ENCODE results near the gene RNF150.
A peak's percentile ranks its signal among the peaks of the same experiment; 100 is the strongest.
"Not testable (repeated sequence)": the region's sequence is repeated elsewhere in the genome, so short reads cannot be mapped to it uniquely, and the experiment has no call there.

Gene RNF150

DNA sequence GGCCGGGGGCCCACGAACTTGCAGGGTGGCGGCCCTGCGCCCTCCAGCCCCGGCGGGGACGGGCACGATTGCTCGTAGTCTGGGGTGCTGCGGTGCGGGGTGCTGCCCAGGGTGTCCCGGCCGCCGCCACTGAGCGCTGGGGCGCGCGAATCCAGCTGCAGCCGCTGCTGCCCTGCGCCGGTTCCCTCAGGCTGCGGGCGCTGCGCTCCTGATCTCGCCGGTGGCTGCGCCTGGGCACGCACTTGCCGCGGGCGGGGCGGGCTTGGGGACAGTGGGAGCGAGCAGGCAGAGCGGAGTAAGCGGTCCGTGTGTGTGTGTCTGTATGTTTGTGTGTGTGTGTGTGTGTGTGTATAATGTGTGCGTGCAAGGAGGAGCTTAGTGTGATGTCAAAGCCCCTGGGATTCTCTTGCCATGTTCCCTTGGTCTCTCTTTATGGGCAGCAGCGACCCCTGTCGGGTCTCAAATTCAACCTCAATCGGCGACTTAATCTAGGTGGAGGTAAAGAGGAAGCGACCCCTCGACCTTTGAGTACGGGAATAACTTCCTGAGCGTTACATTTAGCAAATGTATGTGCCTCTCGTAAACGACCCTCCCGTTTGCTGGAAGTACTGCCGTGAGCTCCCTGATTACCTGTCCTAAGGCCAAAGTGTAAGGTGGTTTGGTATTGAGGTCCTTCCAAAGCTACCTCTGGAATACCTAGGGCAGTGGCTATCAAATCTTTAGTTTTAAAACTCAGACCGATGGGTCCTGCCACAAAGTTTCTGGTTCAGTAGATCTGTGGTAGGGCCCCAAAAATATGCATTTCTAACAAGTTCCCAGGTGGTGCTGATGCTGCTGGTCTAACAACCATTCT is at the start of gene RNF150:
Gene RNF150 (minus strand): TSS at position 324 of the 853 bp plus-strand sequence.
- ATAC-seq, result peak; percentile 70
- peak; percentile 64 for DNase-seq

- ATAC-seq, result no peak
- no peak for DNase-seq
Observed at GRCh38 chr4:141180991-141181761, 47.9 kb upstream of the RNF150 start.

GRCh38 chr4:141179474-141180373 is 46.5 kb upstream of the RNF150 start:
- no peak for DNase-seq
- ATAC-seq, result no peak

- ATAC-seq (no peak), DNase-seq (no peak)
Observed at GRCh38 chr4:141177171-141177570, 43.9 kb upstream of the RNF150 start.

DNA sequence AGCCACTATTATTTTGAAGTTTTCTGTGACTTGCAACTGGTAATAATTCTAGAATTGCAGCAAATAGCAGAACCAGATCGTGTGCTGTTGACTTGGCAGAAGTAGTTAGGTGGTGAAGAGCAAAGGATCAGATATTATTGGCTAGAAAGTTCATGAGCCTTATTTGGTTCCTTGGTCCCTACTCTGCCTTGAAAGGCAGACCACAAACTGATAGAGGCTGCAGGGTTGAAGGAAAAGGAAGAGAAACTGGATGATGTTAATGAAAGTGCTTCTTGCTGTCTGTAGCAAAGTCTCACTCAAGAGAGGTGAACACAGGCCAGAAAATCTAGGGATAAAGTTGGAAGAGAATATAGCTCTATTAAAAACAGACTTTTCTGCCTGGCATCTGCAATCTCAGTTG is 41.2 kb upstream of the RNF150 start:
- ATAC-seq (no peak), DNase-seq (no peak)

GRCh38 chr4:141170671-141171070 is 37.4 kb upstream of the RNF150 start:
- ATAC-seq (no peak), DNase-seq (no peak)

DNA sequence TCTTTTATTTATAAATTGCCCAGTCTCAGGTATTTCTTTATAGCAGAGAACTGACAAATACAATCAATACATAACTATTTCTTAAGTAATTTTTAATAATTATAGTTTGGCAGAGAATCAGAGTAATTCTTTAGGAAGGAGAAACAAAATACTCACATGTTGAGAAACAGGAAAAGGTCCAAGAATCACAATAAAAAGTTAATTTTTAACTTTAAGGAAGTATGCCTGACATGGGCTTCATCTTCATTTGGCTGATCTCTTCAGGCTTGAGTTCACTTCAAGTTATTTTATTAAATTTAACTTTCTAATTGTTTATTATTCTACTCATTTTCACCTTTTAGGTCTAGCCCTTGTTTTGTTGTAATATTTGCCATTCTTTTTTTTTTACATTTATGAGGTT is 36.1 kb upstream of the RNF150 start:
- no peak for ATAC-seq
- DNase-seq, result no peak

- not testable (repeated sequence) for DNase-seq, ATAC-seq
Observed at GRCh38 chr4:141165001-141165400, 31.7 kb upstream of the RNF150 start.

DNA sequence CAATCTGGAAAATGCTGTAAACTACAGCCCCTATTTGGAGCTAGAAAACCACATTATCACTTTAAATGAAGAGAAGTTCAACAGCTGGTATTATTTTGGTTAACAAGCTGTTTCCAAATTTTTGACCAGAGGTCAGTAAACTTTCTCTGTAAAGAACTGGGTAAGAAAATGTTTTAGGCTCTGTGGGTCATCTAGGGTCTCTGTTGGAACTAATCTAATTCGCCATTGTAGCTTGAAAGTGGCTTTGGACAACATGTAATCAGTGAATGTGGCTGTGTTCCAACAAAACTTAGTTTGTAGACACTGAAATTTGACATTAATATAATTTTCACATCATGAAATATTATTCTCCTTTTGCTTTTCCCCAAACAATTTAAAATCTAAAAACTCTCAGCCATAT is 25.8 kb upstream of the RNF150 start:
- DNase-seq, result no peak

GRCh38 chr4:141158219-141158618 is 24.9 kb upstream of the RNF150 start:
- ATAC-seq (no peak), DNase-seq (no peak)

More for the DNA sequence above, 25.8 kb upstream of the RNF150 start:
- no peak for ATAC-seq

GRCh38 chr4:141155586-141155985 is 22.3 kb upstream of the RNF150 start:
- no peak for DNase-seq
- no peak for ATAC-seq

GRCh38 chr4:141154725-141155124 is 21.5 kb upstream of the RNF150 start:
- DNase-seq, result no peak
- ATAC-seq, result no peak

DNA sequence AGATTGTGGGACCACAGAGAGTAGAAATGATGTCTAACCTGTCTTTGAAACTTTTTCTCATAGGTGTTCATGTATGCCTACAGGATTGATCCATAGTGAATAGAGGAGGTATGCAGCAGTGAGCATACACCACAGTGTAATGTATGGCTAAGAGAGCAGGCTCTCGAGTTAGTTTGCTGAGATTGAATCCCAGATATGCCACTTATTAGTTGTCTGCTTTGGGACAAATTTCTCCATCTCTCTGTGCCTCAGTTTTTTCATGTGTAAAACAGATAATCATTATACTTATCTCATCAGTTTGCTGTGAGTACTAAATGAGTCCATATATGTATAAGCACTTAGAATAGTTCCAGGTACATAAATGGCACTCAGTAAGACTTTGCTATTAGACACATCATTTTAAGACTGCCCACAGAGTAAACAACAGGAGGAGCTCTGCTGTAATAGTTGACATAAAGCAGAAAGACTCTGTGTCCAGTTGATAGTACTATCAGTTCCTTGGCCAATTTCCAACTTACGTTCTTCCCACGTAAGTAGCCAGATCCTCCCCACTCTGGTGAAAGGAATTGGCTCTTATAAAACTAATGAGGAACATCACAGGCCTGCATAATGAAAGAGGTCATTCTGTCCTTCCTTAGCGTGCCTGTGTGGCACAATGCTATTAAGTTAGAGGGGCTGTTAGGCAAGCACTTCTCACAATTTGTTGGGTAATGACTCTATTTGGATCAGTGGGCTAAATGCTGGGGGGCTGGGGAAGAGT is 20.7 kb upstream of the RNF150 start:
- DNase-seq, result no peak
- ATAC-seq, result no peak

DNA sequence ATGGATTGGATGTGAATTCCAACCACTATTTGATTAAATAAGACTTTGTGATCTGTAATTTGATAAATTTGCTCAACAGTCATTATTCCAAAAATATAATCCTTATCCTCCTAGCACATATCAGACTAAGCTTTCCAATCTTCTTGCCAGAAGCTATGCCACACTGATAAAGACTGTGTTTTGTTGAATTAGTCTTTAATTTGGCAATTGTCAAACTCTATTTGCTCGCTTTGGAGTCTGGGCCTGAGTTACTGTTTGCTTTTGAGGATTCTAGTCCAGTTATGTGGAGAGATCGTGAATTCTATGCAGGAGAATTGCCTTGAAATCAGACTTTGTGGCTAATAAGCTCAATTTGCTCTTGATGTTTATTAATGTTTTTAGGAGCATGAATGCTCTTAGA is 10.9 kb upstream of the RNF150 start:
- ATAC-seq (no peak), DNase-seq (no peak)

GRCh38 chr4:141142423-141142822 is 9.2 kb upstream of the RNF150 start:
- no peak for DNase-seq
- ATAC-seq, result no peak

- DNase-seq (no peak), ATAC-seq (no peak)
Observed at GRCh38 chr4:141140391-141141200, 7.3 kb upstream of the RNF150 start.

DNA sequence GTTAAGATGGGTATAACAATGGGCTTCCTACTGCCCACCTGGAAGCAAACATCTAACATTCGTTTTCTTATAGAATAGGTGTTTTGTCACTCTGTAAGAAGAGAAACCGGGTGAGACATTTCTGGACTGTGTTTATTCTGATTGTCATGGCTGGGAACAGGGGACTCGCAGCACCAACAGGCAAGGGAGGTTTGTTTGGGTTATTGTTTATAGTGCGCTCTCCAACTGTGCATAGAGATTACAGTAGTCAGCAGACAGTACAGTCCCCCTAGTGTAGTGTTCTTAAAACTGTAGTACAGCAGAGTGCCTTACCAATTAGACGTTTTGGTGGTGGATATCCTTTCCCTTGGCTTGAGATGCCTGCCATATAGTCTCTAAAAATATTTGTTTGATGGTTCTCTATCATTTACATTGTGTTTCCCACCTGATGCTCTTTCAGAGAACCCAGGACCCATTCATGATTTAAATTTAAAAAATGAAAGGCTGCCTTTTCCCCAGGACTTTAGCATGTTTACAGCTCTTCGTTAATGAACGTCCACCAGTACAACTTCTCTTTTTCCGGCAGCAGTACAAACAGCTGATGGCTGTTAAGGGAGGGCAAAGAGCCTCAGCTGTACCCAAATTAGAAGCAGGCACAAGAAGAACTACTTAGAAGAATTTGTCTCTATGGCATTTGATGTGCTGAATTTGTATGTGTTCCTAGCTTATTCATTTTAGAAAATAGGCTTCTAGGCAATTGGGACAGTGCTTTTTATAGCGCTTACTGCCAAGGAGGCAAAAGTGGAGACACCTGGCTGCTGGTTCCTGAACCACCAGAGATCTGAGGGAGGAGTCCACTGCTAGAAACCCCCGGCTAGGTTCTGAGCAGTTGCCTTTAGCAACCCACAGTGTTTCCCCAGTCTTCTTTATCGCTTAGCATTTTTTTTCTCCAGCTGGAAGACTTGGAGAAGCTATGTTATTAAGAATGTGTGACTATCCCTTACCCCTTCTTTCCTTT is 1.0 kb upstream of the RNF150 start:
- ATAC-seq, result no peak
- DNase-seq, result no peak

GRCh38 chr4:141132709-141133145 is 542 bp downstream of the RNF150 start:
- peak; percentile 7 for DNase-seq
- no peak for ATAC-seq

- ATAC-seq (no peak), DNase-seq (peak; percentile 2)
Observed at GRCh38 chr4:141132072-141132708, 1.1 kb downstream of the RNF150 start.

All from stimulated activated naive CD8-positive, alpha-beta T cell treated with anti-CD3 and anti-CD28 coated beads, Interleukin-15, Interleukin-2, amounts not matched to agents 100 U/mL and 50 U/mL, for 24 hours (primary cell).